Measurements from ENCODE around the gene DDX43. TPM values are rescaled to one million over a fixed set of nuclear protein-coding genes. Genes with fewer than 3 reads are reported as not detected.
"Not testable (repeated sequence)": the region's sequence is repeated elsewhere in the genome, so short reads cannot be mapped to it uniquely, and the experiment has no call there.

The DDX43 gene
- 1.2 TPM for polyA plus RNA-seq (ENCODE audit: insufficient read length)

GRCh38 chr6:73394577-73395354, at the start of gene DDX43:
Gene DDX43, plus strand, starts transcription at chr6:73394828. Its CDS starts 78 bp downstream, at chr6:73394906.
- DNase-seq: peak; percentile 29

- DNase-seq: no peak
These were observed 46.0 kb upstream of the DDX43 start for GRCh38 chr6:73348550-73349204.

- no peak for DNase-seq
These were observed 45.3 kb upstream of the DDX43 start for GRCh38 chr6:73349311-73349710.

DNA sequence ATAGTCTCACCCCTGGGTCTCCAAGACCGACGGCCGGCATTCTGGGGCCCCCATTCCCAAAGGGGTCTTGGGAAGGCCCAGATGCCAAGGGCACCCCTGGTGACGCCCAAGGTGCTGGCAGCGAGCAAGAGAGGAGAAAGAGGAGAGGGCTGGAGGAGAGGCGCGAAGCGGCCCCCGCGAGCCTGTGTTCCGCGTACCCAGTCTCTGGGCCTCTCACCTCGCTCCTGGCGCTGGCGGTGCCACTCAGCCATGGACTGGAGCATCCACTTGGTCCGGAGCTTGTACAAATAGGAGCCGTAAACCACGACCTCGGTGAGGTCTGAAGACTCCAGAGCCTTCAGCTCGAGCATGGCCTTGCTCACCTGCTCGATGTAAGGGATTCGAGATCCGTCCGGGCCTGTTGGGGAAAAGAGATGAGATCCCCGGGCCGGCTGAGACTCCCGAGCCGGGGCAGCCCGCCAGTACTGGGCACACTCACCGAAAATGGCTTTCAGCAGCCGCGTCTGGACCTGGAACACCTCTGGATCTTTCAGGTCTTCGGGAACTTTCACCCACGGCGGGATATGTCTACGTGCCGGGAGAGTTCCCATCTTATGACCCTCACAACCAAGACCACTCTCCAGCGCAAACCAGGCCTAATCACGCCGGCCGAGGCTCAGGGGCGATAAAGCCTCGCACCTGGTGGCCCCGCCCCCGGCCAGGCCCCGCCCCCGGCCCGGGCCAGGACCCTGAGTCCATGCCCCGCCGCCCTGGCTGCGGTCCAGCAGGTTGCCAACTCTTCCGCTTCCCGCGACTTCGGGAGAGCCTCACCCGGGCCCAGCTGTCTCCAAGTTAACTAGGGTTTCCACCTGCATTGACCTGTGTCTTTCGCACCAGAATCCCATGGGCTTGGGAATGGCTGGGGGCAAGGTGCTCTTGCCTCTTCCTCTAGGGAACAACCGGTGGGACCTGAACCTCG, 40.7 kb upstream of the DDX43 start, which contains the start of gene DPPA5:
DPPA5 (minus strand) TSS at position 641 of the 958 bp plus-strand sequence; CDS start at position 590, 51 bp downstream.
- DNase-seq: no peak

- DNase-seq: no peak
These were observed 32.3 kb upstream of the DDX43 start, which contains the start of gene KHDC3L for GRCh38 chr6:73362358-73362757. Gene KHDC3L, plus strand, starts transcription at chr6:73362658. Its CDS starts 72 bp downstream, at chr6:73362730.

GRCh38 chr6:73362869-73363536, 31.6 kb upstream of the DDX43 start:
- DNase-seq: no peak

- DNase-seq: no peak
These were observed 31.1 kb upstream of the DDX43 start for GRCh38 chr6:73363537-73363875.

DNA sequence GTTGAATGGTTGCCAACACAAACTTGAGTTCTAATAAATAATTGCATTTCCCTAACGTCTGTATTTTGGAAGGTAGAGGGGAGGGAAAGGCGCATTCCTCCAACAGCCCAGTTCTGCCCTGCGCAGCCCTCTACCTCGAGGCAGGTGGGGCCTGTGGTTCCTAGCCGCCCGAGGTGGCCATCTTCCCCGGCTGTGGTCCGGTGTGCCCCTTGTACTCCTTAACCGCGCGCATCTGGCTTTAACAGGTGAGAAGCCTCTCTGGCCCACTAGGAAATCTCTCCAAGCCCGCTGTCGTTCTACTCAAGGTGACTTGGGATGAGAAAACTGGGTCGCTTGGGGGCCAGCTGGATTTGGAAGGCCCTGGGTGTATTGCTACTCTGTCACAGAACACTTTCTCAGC, 30.5 kb upstream of the DDX43 start:
- no peak for DNase-seq

DNA sequence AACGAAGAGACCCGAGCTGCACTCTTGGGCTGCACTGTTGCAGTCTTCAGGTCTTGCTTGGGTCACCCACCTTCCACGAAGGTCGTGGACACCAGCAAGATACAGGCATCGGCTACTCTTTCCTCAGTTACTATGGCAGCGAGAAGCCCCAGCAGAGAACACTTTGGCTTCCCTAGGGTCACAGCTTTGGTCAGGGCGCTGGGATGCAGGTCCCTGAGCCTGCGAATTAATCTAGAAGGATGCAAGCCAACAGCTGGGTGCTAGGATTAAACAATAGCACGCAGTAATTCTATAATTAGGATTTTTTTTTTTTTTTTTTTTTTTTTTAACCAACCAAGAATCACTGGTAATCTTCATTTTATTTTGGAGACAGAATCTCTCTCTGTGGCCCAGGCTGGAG, 30.1 kb upstream of the DDX43 start:
- DNase-seq: no peak

- no peak for DNase-seq
These were observed 26.8 kb upstream of the DDX43 start for GRCh38 chr6:73367761-73368355.

- no peak for DNase-seq
These were observed 26.0 kb upstream of the DDX43 start for GRCh38 chr6:73368675-73369074.

DNA sequence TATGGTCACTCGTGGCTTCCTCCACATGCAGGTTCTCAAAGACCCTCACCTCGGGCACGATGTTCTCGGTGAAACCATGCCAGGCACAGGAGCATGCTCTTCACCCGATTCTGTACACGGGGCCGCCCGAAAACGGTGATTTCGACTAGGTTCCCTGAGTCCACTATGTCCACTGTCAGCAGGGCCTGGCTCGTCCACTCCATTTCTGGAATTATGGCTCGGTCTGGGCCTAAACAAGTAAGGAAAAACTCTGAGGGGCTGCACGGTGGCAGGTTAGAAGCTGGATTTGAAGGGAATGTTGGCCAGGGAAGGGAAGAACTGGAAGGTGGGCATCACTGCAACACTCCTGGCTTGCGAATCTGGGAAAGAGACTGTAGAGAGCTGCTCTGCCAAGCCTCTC, 25.5 kb upstream of the DDX43 start:
- DNase-seq: no peak

DNA sequence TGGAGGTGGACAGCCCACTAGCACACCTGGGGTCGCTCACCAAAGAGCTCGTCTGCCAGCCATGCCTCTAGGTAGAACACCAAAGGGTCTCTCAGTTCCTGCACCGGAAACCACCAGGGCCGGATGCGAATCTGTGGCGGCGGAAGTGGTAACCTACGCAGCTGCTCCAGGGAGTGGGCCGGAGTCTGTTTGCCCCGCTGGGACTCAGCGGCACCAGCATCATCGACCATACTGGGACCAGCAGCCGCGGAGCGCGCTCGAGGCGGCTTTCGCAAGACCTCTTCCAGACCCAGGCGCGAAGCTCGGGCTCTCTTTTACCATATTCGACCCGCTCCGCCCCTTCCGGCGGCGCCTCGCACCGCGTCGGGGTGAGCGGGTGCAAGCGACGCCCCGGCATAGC, 25.1 kb upstream of the DDX43 start, which contains the start of gene OOEP:
OOEP (minus strand) TSS at position 335 of the 400 bp plus-strand sequence; CDS start at position 230, 105 bp downstream.
- DNase-seq: no peak

DNA sequence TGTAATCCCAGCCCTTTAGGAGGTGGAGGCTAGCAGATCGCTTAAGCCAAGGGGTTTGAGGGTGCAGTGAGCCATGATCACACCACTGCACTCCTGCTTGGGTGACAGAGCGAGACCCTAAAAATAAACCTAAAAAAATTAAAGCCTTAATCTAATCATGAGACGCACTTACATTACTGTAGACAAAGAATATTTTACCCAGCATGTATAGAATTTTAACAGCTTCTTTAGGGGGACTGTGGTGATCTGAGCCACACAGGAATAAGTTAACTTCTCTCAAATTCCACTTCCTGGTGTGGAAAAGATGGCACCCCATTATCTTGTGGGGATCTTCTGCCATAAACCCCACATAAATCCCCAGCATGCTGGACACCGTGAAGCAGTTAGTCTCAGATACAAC, 22.6 kb upstream of the DDX43 start:
- DNase-seq: no peak

DNA sequence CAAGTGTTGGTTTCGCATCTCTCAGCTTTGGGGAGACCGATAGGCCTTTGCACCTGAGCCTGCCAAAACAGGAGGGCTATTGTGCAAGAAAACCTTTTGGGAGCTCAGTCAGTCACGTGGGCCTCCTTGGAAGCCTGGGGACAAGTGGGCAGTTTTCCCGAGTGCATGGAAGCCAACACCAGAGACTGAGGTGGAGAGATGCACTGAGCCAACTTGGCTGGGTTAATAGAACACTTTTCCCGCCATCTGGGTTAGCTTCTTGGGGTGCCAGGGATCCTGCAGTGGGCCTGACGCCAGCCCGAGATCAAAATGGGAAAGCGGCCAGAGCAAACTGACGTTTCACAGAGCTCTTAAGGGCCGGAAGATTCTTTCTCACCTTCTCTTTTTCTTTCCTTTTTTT, 22.1 kb upstream of the DDX43 start:
- no peak for DNase-seq

DNA sequence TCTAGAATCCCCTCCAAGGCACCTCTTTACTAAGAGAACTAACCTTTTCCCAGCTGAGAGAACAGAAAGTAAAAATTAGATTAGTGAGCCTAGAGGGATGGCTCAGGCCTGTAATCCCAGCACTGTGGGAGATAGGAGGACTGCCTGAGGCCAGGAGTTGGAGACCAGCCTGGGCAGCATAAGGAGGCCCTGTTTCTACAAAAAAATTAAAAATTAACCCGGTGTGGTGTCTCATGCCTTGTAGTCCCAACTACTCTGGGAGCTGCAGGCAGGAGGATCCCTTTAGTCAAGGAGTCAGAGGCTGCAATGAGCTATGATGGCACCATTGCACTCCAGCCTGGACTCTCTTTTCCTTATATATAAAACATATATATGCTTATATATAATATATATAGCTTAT, 19.4 kb upstream of the DDX43 start:
- DNase-seq: no peak

DNA sequence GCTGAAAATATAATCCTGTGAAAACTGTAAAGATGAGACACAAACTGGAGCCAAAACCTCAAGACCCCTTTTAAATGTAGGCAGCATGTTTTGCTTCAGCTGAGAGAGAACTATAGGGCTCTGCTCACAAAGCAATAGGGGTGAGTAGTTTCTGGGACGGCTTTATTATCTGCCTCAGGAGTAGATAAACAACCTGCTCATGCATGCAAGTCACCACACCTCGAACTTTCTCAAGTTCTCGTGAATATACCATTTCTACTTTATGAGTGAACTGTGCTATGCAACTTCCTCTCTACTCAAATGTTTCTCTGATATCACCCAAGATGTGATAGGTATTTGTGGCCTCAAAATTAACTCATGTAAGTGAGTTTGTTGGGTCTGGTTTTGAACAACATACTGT, 17.4 kb upstream of the DDX43 start:
- DNase-seq: no peak

DNA sequence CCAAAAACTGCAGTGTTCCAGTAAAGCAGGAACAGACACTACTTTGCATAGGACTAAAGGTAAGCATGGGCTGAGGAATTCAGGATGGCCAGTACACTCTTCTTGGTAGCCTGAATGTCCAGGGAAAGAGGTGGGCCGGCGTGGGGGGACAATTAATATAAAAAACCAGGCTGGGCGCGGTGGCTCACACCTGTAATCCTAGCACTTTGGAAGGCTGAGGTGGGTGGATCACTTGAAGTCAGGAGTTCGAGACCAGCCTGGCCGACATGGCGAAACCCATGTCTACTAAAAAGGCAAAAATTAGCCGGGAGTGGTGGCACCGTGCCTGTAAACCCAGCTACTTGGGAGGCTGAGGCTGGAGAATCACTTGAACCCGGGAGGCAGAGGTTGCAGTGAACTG, 13.1 kb upstream of the DDX43 start:
- not testable (repeated sequence) for DNase-seq

GRCh38 chr6:73382462-73383113, 12.0 kb upstream of the DDX43 start:
- DNase-seq: no peak

- DNase-seq: no peak
These were observed 6.2 kb upstream of the DDX43 start for GRCh38 chr6:73388433-73388799.

DNA sequence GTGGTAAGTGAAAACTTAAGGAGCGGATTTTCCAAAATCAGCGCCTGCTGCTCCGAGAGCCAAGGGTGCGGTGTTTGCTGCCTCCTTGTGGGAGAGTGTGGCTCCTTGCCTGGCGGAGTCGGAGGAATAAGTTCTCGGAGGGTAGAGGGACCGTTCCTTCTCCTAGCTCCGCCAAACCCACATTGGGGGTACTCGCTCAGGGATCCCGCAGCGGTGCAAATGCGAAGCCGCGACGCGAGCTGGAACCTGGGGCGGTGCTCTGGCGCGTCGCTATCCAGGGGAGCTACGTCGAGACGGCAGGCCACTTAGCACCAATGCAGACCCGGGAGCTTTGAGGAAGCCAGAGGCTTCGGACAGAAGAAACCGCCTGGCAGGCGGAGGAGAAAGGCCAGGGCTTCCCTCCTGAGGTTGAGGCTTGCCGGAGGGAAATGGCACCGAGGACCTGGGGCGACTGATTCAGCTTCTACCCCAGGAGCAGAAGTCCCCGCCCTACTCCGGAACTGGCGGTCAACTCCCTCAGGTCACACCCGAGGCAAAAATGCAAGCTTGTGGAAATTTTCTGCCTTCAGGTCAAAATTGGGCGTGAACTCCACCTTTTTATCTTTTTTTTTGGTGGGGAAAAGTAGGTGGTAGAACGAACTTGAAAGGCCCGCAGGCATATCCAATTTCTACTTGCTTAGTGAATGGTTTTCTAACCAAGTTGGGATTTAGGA, 5.7 kb upstream of the DDX43 start:
- DNase-seq: peak; percentile 47

Data from hindlimb muscle (tissue), 1 donor.